GM18517 (cell line): ENCODE data around the gene TM7SF3.
"Not testable (repeated sequence)": the region's sequence is repeated elsewhere in the genome, so short reads cannot be mapped to it uniquely, and the experiment has no call there.

ENCODE experiments used
- ATAC-seq: cut with Tn5 transposase; IDR thresholded peaks from one replicate; pipeline ENCODE4 v1.9.1; 2021; ENCODE audit warnings: mild to moderate bottlenecking, moderate library complexity; ENCODE audit not compliant: unreplicated experiment

Gene TM7SF3

GRCh38 chr12:27014085-27014858 lies at the start of gene TM7SF3:
TSS of gene TM7SF3 (minus strand) at chr12:27014384. CDS start at chr12:27014168, 216 bp downstream.
- ATAC-seq = peak; percentile 82

GRCh38 chr12:27063250-27063851 lies 49.2 kb upstream of the TM7SF3 start:
- no peak for ATAC-seq

- ATAC-seq = no peak
Measured at GRCh38 chr12:27061317-27061716, 47.1 kb upstream of the TM7SF3 start.

- ATAC-seq = no peak
Measured at GRCh38 chr12:27060740-27061139, 46.6 kb upstream of the TM7SF3 start.

GRCh38 chr12:27057543-27057942 lies 43.4 kb upstream of the TM7SF3 start:
- no peak for ATAC-seq

GRCh38 chr12:27055966-27056365 lies 41.8 kb upstream of the TM7SF3 start:
- no peak for ATAC-seq

GRCh38 chr12:27052742-27053141 lies 38.6 kb upstream of the TM7SF3 start:
- ATAC-seq = no peak

GRCh38 chr12:27052176-27052575 lies 38.0 kb upstream of the TM7SF3 start:
- no peak for ATAC-seq

GRCh38 chr12:27048822-27049752 lies 34.9 kb upstream of the TM7SF3 start:
- ATAC-seq = no peak

GRCh38 chr12:27042018-27042417 lies 27.8 kb upstream of the TM7SF3 start:
- not testable (repeated sequence) for ATAC-seq

- not testable (repeated sequence) for ATAC-seq
Measured at GRCh38 chr12:27040637-27041036, 26.5 kb upstream of the TM7SF3 start.

GRCh38 chr12:27034607-27035293 lies 20.6 kb upstream of the TM7SF3 start:
- no peak for ATAC-seq

GRCh38 chr12:27032679-27033078 lies 18.5 kb upstream of the TM7SF3 start:
- no peak for ATAC-seq

- ATAC-seq = no peak
Measured at GRCh38 chr12:27031531-27031930, 17.3 kb upstream of the TM7SF3 start.

GRCh38 chr12:27026257-27026656 lies 12.1 kb upstream of the TM7SF3 start:
- ATAC-seq = no peak

GRCh38 chr12:27025116-27025515 lies 10.9 kb upstream of the TM7SF3 start:
- no peak for ATAC-seq

- ATAC-seq = no peak
Measured at GRCh38 chr12:27024291-27024690, 10.1 kb upstream of the TM7SF3 start.

- ATAC-seq = no peak
Measured at GRCh38 chr12:27020761-27021160, 6.6 kb upstream of the TM7SF3 start.

GRCh38 chr12:27018037-27018436 lies 3.9 kb upstream of the TM7SF3 start:
- no peak for ATAC-seq

GRCh38 chr12:27017163-27017823 lies 3.1 kb upstream of the TM7SF3 start:
- ATAC-seq = not testable (repeated sequence)
